ENCODE measurements around the gene ZNF425.
"Not testable (repeated sequence)": the region's sequence is repeated elsewhere in the genome, so short reads cannot be mapped to it uniquely, and the experiment has no call there.

The ZNF425 gene

GRCh38 chr7:149136118-149136517 lies 10.0 kb upstream of the ZNF425 start:
- no peak for DNase-seq

GRCh38 chr7:149133028-149133710 lies 7.0 kb upstream of the ZNF425 start:
- no peak for DNase-seq

GRCh38 chr7:149130572-149131198 lies 4.6 kb upstream of the ZNF425 start:
- DNase-seq: no peak

GRCh38 chr7:149126662-149127266 lies 640 bp upstream of the ZNF425 start:
- DNase-seq: peak in 44 of 56 donors; percentile 26 to 84 (median 66)

- DNase-seq: peak in 1 of 56 donors; percentile 53
These were observed 798 bp downstream of the ZNF425 start for GRCh38 chr7:149125189-149125862.

- DNase-seq: no peak
These were observed 16.2 kb downstream of the ZNF425 start for GRCh38 chr7:149109969-149110368.

- DNase-seq: no peak
These were observed 21.4 kb downstream of the ZNF425 start for GRCh38 chr7:149104749-149105148.

- no peak for DNase-seq
These were observed 21.9 kb downstream of the ZNF425 start for GRCh38 chr7:149104214-149104613.

- DNase-seq: no peak
These were observed 22.7 kb downstream of the ZNF425 start for GRCh38 chr7:149103424-149103823.

- no peak for DNase-seq
These were observed 23.5 kb downstream of the ZNF425 start for GRCh38 chr7:149102666-149103065.

GRCh38 chr7:149100821-149101220 lies 25.3 kb downstream of the ZNF425 start:
- no peak for DNase-seq

GRCh38 chr7:149099058-149099457 lies 27.1 kb downstream of the ZNF425 start:
- peak in 2 of 56 donors; percentile 4 to 7 for DNase-seq

GRCh38 chr7:149097088-149097487 lies 29.0 kb downstream of the ZNF425 start:
- no peak for DNase-seq

GRCh38 chr7:149093228-149093627 lies 32.9 kb downstream of the ZNF425 start:
- DNase-seq: no peak

- not testable (repeated sequence) for DNase-seq
These were observed 33.9 kb downstream of the ZNF425 start for GRCh38 chr7:149092244-149092643.

GRCh38 chr7:149090397-149091195 lies 35.5 kb downstream of the ZNF425 start, which contains the start of gene ZNF786:
Gene ZNF786 (minus strand): TSS chr7:149090718. CDS start chr7:149090640, 78 bp downstream.
- DNase-seq: peak in 55 of 56 donors; percentile 28 to 91 (median 81)

GRCh38 chr7:149087376-149087775 lies 38.7 kb downstream of the ZNF425 start:
- no peak for DNase-seq

GRCh38 chr7:149085866-149086265 lies 40.3 kb downstream of the ZNF425 start:
- DNase-seq: no peak

- DNase-seq: no peak
These were observed 41.7 kb downstream of the ZNF425 start for GRCh38 chr7:149084407-149084806.

- no peak for DNase-seq
These were observed 44.2 kb downstream of the ZNF425 start for GRCh38 chr7:149081914-149082313.

GRCh38 chr7:149077594-149077993 lies 48.5 kb downstream of the ZNF425 start:
- no peak for DNase-seq

All from nucleus accumbens (tissue), 56 donors.